ENCODE results near the gene IFT27.

The IFT27 gene

GRCh38 chr22:36806835-36807234 lies 30.9 kb upstream of the IFT27 start:
- no peak for DNase-seq (ENCODE audit: extremely low read depth, insufficient read length)
- TF ChIP-seq, protein P1, sequence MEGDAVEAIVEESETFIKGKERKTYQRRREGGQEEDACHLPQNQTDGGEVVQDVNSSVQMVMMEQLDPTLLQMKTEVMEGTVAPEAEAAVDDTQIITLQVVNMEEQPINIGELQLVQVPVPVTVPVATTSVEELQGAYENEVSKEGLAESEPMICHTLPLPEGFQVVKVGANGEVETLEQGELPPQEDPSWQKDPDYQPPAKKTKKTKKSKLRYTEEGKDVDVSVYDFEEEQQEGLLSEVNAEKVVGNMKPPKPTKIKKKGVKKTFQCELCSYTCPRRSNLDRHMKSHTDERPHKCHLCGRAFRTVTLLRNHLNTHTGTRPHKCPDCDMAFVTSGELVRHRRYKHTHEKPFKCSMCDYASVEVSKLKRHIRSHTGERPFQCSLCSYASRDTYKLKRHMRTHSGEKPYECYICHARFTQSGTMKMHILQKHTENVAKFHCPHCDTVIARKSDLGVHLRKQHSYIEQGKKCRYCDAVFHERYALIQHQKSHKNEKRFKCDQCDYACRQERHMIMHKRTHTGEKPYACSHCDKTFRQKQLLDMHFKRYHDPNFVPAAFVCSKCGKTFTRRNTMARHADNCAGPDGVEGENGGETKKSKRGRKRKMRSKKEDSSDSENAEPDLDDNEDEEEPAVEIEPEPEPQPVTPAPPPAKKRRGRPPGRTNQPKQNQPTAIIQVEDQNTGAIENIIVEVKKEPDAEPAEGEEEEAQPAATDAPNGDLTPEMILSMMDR (IDR thresholded peaks at IDR 0.05; ENCODE audit: insufficient read depth, low read length, poor library complexity, severe bottlenecking), result no peak
- Histone ChIP-seq H3K4me3 (replicated peaks; ENCODE audit: low read depth, low read length) (no peak overlapping the region), H3K36me3 (ENCODE audit: control insufficient read depth, insufficient read depth, low read length) (no peaks in the 10 kb centered on the region), H3K27me3 (replicated peaks; ENCODE audit: control insufficient read depth, insufficient read depth, low read length) (no peaks in the 10 kb centered on the region; the same call in 1 of the 2 replicates)

- Histone ChIP-seq H3K27me3 (replicated peaks; ENCODE audit: control insufficient read depth, insufficient read depth, low read length) (no peaks in the 10 kb centered on the region; the same call in 1 of the 2 replicates), H3K4me3 (replicated peaks; ENCODE audit: low read depth, low read length) (no peak overlapping the region), H3K36me3 (ENCODE audit: control insufficient read depth, insufficient read depth, low read length) (no peaks in the 10 kb centered on the region)
- DNase-seq (ENCODE audit: extremely low read depth, insufficient read length), result no peak
- TF ChIP-seq, protein P1 (IDR thresholded peaks at IDR 0.05; ENCODE audit: insufficient read depth, low read length, poor library complexity, severe bottlenecking), result no peak
Observed at GRCh38 chr22:36803358-36803757, 27.4 kb upstream of the IFT27 start.

DNA sequence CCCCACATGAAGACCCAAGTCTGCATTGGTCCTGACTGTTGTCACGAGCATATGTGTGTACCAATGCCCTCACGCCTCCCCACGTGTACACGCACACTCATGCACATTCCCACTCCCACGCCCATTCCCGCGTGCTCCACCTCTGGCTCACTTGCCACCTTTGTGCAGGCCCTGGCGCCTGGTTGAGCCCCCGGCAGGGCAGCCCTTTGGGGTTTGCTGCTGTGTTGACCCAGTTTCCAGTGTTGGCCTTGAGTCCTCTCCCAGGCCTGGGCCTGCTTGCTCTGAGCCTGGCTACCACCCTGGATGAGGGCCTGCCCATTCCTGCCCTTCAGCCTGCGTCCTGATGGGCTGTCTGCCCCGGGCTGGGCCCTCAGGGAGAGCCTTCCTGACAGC lies 22.8 kb upstream of the IFT27 start:
- no peak overlapping the region for H3K4me3 ChIP-seq (replicated peaks; ENCODE audit: low read depth, low read length)
- H3K27me3 ChIP-seq (replicated peaks; ENCODE audit: control insufficient read depth, insufficient read depth, low read length), result no peaks in the 10 kb centered on the region; the same call in 1 of the 2 replicates
- no peak for DNase-seq (ENCODE audit: extremely low read depth, insufficient read length)
- no peaks in the 10 kb centered on the region for H3K36me3 ChIP-seq (ENCODE audit: control insufficient read depth, insufficient read depth, low read length)
- TF ChIP-seq, protein P1 (IDR thresholded peaks at IDR 0.05; ENCODE audit: insufficient read depth, low read length, poor library complexity, severe bottlenecking), result no peak

DNA sequence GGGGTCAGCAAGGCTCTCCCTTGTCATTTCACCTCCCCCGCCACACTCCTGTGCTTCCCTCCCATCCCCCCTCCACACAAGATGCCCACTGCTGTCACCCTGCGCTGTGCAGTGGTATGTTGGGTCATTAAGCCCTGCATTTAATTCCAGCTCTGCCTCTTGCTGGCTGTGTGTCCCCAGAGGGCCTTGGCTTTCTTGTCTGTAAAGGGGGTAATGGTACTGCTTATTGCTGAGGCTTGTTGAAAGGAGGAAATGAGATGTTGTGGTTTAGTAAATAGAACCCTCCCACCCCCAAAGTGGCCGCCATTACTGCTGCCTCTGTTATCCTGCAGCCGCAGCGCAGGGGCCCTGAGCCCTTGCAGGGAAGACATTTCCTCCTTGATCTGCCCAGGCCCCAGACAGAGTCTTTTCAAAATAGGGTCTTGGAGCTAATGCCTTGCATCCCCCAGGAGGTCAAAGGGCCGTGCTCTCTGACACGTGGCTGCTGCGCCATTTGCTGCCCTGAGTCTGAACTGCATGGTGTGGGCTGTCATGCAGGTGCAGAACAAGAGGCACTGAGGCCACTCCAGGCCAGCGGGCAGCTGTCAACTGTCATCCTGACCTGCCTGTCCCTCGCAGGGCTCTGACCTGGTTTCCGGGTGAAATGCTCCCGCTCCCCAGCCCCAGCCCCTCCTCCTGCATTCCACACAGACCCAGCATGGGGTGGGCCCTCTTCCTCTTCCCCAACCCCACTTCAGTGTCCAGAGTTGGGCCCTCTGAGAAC lies 22.2 kb upstream of the IFT27 start:
- TF ChIP-seq, protein P1 (IDR thresholded peaks at IDR 0.05; ENCODE audit: insufficient read depth, low read length, poor library complexity, severe bottlenecking), result no peak
- H3K27me3 ChIP-seq (replicated peaks; ENCODE audit: control insufficient read depth, insufficient read depth, low read length), result no peaks in the 10 kb centered on the region; the same call in 1 of the 2 replicates
- DNase-seq (ENCODE audit: extremely low read depth, insufficient read length), result peak; percentile 43
- H3K36me3 ChIP-seq (ENCODE audit: control insufficient read depth, insufficient read depth, low read length), result no peaks in the 10 kb centered on the region
- no peak overlapping the region for H3K4me3 ChIP-seq (replicated peaks; ENCODE audit: low read depth, low read length)

DNA sequence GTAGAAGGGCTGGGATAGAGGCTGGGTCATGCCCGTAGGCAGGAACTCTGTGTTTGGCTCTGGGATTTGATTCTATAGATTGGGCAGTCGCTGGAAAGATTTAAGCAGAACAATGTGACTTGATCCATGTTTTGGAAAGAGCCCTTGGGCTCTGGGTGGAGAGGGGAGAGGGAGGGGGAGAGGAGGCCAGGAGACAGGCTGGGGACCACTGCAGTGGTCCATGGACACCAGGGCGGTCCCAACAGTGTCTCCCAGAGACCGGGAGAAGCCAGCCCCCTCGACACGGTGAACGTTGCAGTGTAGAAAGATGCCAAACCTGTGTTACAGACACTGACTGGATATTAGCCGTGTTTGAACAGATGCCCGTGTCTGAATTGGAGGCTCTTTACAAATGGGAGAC lies 21.5 kb upstream of the IFT27 start:
- no peak for DNase-seq (ENCODE audit: extremely low read depth, insufficient read length)
- Histone ChIP-seq H3K4me3 (replicated peaks; ENCODE audit: low read depth, low read length) (no peak overlapping the region), H3K36me3 (ENCODE audit: control insufficient read depth, insufficient read depth, low read length) (no peaks in the 10 kb centered on the region), H3K27me3 (replicated peaks; ENCODE audit: control insufficient read depth, insufficient read depth, low read length) (no peaks in the 10 kb centered on the region; the same call in 1 of the 2 replicates)
- TF ChIP-seq, protein P1 (IDR thresholded peaks at IDR 0.05; ENCODE audit: insufficient read depth, low read length, poor library complexity, severe bottlenecking), result no peak

Measured in GM06990 (cell line).